Germinal center (tissue), 1 donor: Measurements from ENCODE around the gene TXNRD2.

ENCODE experiments used
- DNase-seq: peaks from one replicate; pipeline ENCODE4 v3.0.0; 2012; ENCODE audit warnings: mixed read lengths, low spot score

The TXNRD2 gene

GRCh38 chr22:19941365-19942082, at the start of gene TXNRD2, which contains the start of gene COMT:
TXNRD2 (minus strand) TSS chr22:19941818; CDS start chr22:19941803, 15 bp downstream.
COMT (plus strand) TSS chr22:19941772; CDS start chr22:19962527, 20,755 bp downstream.
- peak; percentile 88 for DNase-seq

DNA sequence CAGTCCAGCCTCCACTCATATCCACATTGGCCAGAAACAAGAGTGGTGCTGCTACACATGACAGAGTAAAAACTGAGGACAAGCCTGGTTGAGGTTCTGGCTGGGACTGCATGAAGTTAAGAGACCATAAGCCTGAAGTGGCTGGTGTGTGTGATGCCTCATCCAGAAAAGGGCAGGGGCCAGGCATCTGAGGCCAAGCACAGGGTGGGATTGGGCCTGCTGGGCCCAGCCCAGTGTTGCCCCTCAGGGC, 49.7 kb upstream of the TXNRD2 start:
- DNase-seq: no peak

GRCh38 chr22:19990609-19991394, 49.2 kb upstream of the TXNRD2 start:
- no peak for DNase-seq

- DNase-seq: no peak
These were observed 48.6 kb upstream of the TXNRD2 start for GRCh38 chr22:19990188-19990587.

- no peak for DNase-seq
These were observed 48.1 kb upstream of the TXNRD2 start for GRCh38 chr22:19989725-19990067.

DNA sequence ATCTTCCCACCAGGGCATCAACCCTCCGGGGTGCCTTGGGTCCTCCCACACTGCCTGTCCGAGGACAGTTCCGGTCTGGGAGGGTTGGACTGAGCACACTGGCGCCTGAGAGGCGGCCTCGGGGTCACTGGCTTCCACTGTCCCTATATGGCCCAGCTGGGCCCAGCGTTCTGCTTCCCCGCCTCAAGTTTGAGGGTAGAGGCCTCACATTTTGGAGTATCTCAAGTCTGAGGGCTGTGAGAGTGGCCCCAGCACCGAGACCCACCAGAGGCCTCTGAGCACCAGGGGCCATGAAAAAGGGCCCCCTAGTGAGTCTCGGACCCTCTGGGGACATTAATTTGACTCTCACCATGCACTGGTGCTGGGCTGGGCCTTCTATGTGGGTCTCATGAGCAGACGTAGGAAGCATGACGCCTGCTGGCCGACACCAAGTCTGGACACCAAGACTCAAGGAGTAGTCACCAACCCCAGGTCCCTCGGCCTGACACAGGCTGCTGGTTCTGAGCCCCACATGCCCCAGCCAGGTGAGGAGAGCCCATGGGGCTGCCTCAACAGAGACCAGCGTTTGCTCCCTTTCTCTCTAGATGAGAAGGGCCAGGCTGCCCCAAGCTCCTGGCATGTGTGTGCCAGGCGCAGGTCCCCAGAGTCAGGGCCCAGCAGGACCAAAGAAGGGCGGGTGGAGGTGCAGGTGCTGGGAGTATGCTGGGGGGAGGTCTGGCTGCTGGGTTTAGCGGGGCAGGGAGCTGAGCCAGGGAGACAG, 47.5 kb upstream of the TXNRD2 start:
- no peak for DNase-seq

DNA sequence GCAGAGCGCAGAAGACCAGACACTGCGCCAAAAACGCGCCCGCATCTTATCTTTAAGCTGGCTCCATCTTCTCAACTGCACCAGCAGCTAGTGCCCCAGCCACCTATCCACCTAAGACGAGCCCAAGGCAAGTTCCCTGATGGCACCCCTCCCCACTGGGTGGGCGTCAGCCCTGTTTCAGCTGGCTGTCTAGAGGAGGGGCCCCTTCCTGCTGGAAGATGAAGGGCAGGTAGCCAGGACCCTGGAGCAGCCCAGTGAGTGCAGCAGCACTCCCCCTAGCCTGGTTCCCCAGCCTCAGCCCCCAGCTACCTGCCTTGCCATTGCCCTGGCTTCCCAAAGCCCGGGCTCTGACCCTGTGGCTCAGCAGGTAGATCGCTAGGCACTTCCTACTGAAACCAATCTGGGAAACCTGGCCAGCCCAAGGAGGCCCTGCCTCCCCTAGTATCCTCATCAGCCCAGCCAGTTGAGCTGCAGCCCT, 46.8 kb upstream of the TXNRD2 start:
- DNase-seq: no peak

- DNase-seq: no peak
These were observed 46.0 kb upstream of the TXNRD2 start for GRCh38 chr22:19987394-19988306.

- peak; percentile 96 for DNase-seq
These were observed 45.1 kb upstream of the TXNRD2 start for GRCh38 chr22:19986410-19987341.

GRCh38 chr22:19986011-19986409, 44.4 kb upstream of the TXNRD2 start:
- no peak for DNase-seq

DNA sequence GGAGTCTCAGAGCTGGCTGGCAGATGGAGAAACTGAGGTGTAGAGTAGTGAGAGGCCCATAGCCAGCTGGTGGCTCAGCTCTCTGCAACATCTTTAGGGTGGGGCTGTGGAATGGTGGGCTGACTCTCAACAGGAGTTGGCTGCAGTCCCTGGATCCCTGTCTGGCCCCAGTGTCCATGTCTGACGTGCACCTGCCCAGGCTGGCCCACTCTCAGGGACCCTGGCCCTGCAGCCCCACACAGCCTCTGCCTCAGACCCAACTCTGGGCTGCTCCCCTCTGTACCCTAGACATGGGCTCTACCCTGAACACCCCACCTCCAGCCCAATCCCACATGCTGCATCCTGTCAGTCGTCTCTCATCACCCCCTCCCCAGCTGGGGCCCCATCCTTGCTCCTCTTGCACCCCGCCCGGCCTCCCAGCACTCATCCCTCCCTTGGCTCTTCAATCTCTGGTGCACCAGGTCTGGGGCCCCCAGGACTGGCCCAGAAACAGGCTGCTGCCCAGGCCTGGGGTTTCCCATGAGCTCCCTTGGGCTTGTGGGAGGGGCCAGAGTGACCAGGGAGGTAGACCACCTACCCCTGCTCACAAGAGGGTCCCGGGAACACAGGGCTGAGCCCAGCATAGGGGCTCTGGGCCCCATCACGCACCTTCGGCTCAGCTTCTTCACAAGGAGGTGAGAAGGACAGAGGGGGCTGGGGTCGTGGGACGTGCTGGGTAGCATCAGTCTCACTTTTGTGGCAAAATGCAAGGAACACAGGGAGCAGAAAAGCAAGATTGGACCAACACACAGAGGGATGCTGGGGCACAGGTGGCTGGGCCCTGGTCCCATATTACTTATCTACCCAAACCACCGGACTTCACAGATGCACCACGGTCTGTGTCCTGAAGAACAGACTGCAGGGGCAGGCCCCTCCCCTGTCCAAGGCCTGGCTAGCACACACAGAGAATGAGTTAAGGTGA, 43.5 kb upstream of the TXNRD2 start:
- DNase-seq: no peak

GRCh38 chr22:19984201-19984753, 42.7 kb upstream of the TXNRD2 start:
- no peak for DNase-seq

DNA sequence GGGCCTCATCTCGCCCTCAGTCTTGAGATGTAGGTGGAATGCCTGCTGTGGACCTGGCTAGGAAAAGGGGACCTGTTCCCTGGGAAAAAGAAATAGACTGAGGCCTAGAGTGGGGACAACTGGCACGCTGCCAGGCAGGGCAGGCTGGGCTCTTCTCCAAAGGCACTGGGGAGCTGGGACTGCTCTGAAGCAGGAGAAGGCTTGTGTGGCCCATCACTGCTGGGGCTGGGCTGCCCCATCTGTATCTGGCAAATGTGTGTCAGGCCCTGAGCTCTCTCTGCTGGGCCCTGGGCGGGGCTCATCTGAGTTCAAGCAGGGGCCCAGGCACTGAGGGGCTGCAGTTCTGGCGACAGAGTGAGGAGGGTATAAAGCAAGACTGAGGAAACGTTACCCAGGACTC, 42.1 kb upstream of the TXNRD2 start:
- DNase-seq: no peak

- no peak for DNase-seq
These were observed 41.5 kb upstream of the TXNRD2 start for GRCh38 chr22:19982991-19983578.

GRCh38 chr22:19981961-19982920, 40.6 kb upstream of the TXNRD2 start:
- DNase-seq: no peak

DNA sequence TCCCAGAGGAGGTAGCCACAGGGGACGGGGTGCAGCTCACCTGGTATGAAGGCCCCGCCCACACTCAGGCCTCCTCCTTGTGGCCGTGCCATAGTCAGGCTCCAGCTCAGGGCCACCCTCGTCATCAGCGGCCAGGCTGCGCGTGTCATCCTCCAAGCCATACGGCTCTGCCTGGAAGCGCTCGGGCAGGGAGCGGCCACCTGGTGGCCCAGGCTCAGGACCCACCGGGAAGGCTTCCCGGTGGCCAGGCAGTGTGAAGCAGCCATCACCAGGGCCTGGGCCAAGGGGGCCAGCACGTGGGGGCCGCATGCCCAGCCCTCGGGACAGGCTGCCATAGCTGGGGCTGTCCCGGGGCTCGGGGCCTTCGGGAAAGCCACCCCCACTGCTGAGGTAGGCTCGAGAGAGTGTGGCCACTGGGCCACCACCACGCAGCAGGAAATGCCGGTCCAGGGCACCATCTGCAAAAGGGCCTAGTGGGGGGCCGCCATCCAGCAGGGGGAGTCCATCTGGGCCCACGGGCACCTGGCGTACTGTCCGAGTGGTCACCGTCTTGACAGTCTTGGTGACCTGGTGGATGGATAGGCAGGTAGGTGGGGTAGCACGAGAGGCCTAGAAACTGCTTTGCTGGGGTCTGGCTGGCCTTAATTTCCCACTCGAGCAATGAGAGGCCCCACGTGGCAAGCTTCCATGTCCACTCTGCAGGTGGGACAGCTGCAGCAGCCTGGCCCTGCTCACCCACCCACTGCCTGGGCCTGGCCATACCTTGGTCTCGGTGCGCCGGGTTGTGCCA, 39.7 kb upstream of the TXNRD2 start:
- no peak for DNase-seq

GRCh38 chr22:19980766-19981165, 39.1 kb upstream of the TXNRD2 start:
- DNase-seq: no peak
